Thyroid gland (tissue), 4 donors: ENCODE results near the gene PVRIG.

ENCODE experiments used
- CTCF ChIP-seq, 6 experiments: fragments of 200-600 bp in 3 of 6; fragments of 450-650 bp in 3 of 6; sonication (generic) in 3 of 6; IDR thresholded peaks; one replicate each; pipeline ENCODE4 v1.5.1; 2016 to 2019; ENCODE audit warnings: antibody characterized with exemption in 6 of 6, mild to moderate bottlenecking in 2 of 6, inconsistent platforms in 1 of 6, moderate library complexity in 1 of 6
- POLR2A ChIP-seq, 2 donors: fragments of 450-650 bp; IDR thresholded peaks; one replicate each; pipeline ENCODE4 v1.6.1; 2017; ENCODE audit warnings: antibody characterized with exemption in 2 of 2, mild to moderate bottlenecking in 2 of 2, moderate library complexity in 1 of 2

- TF ChIP-seq CTCF (IDR thresholded peaks at IDR 0.05) (no peak), POLR2A (IDR thresholded peaks at IDR 0.05) (no peak)
Measured at GRCh38 chr7:100221767-100222444, 2.2 kb downstream of the PVRIG start.
